IgD-negative memory B cell (primary cell): ENCODE results near the gene ARFGEF2. TPM values are rescaled to one million over a fixed set of nuclear protein-coding genes. Genes with fewer than 3 reads are reported as not detected.
A peak's percentile ranks its signal among the peaks of the same experiment; 100 is the strongest.
"Not testable (repeated sequence)": the region's sequence is repeated elsewhere in the genome, so short reads cannot be mapped to it uniquely, and the experiment has no call there.

Source experiments
- H3K27ac Mint-ChIP-seq, 3 donors: one replicate each; pipeline ENCODE4 v1.8.0; 2020 to 2022; ENCODE audit warnings: mild to moderate bottlenecking in 3 of 3, mixed read lengths in 3 of 3, moderate library complexity in 1 of 3
- H3K27me3 Mint-ChIP-seq: one replicate; pipeline ENCODE4 v1.8.0; 2021; ENCODE audit warnings: mixed read lengths
- H3K36me3 Mint-ChIP-seq: one replicate; pipeline ENCODE4 v1.8.0; 2020; ENCODE audit warnings: mild to moderate bottlenecking, mixed read lengths
- H3K4me1 Mint-ChIP-seq, 3 donors: one replicate each; pipeline ENCODE4 v1.8.0; 2020 to 2022; ENCODE audit warnings: mixed read lengths in 3 of 3, mild to moderate bottlenecking in 1 of 3
- H3K4me3 Mint-ChIP-seq, 4 donors: one replicate each; pipeline ENCODE4 v1.8.0; 2020 to 2022; ENCODE audit warnings: mild to moderate bottlenecking in 4 of 4, mixed read lengths in 4 of 4, moderate library complexity in 3 of 4
- H3K9me3 Mint-ChIP-seq, 3 donors: one replicate each; pipeline ENCODE4 v1.8.0; 2020 to 2021; ENCODE audit warnings: mixed read lengths in 3 of 3, mild to moderate bottlenecking in 1 of 3
- polyA plus RNA-seq: library from polyadenylated mRNA; unstranded; fragments of 300-500 nt; fragmentation: Illumina TruSeq; gene quantifications from one replicate; pipeline ENCODE4 v1.2.3, GENCODE V29; 2021

The ARFGEF2 gene
- polyA plus RNA-seq, 1 donor from 2014 or later, result 8.5 TPM

DNA sequence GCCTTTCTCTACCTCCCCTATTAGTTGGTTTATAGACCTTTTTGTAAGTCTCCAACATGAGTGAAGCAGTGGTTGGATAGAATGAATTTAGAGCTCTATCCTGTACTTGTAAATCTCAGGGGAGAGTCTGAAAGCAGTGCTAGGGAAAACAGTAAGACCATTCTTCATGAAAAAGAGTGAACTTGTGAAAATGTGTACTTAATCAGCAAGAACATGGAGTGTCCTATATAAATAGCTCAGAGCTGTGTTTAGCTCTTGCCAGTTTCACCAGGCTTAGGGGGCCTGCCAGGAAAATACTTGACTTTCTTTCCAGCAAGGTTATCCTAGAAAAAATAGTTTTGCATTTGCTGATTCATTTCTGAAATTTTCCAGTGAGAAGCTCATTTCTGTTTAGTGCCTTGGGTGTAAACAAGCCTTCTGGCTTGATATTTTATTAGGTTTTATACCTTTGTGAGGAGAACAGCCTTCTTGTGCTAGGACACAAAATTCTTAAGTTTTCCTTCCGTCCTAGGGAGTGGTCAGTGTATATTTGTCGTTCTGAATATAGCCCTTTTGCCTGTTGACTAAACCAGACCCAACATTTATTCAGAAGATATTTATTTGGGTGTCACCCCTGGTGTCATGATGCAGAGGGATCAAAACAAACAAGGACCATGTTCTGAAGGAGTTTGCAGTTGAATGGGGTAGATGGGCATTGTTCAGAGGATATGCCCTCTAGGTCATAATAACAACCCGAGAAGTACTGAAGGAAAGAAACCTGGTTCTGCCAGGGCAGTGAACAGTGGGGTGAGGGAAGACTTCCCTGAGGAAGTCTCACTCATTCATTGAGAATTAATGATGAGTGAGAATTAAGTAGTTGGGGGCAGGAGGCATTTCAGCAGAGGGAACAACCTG, 7.6 kb downstream of the ARFGEF2 start:
- Mint-ChIP-seq H3K27me3 (no peaks in the 10 kb centered on the region), H3K4me3 (no peak overlapping the region), H3K27ac (no peak overlapping the region), H3K9me3 (no peaks in the 10 kb centered on the region), H3K36me3 (no peaks in the 10 kb centered on the region), H3K4me1 (peaks cover 21 to 33% (median 32%) of the 10 kb centered on the region in 3 donors)

DNA sequence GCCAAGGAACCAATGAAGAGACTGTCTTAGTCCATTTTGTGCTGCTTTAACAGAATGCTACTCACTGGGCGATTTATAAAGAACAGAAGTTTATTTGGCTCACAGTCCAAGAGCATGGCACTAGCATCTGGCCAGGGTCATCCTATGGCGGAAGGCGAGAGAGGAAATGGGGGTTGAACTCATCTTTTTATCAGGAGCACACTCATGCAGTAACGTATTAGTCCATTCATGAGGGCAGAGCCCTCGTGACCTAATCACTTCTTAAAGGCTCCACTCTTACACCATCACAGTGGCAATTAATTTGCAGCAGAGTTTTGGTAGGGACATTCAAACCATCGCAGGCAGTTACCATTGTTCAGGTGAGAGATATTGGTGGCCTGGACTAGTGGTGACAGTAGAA, 8.5 kb downstream of the ARFGEF2 start:
- no peak overlapping the region for H3K27ac Mint-ChIP-seq
- no peak overlapping the region for H3K4me3 Mint-ChIP-seq
- no peaks in the 10 kb centered on the region for H3K27me3 Mint-ChIP-seq

DNA sequence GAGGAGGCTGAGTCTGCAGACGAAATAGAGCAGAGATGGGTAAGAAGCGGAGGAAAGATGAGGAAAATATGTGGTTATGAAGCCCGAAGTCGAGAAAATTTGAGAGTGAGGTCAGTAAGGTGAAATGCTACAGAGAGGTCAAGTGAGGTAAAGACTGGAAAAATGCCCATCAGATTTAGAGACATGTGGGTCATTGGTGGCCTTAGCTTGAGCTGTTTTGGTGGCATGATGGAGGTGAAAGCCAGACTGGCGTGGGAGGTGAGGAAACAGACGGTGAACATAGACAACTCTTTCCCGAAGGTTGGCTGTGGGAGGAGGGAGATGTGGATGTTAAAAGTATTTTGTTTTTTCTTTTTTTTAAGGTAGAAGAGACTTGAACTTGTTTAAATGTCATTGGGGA, 9.4 kb downstream of the ARFGEF2 start:
- Mint-ChIP-seq H3K36me3 (no peaks in the 10 kb centered on the region), H3K9me3 (no peaks in the 10 kb centered on the region), H3K27ac (no peak overlapping the region), H3K27me3 (no peaks in the 10 kb centered on the region), H3K4me3 (no peak overlapping the region), H3K4me1 (peaks cover 20 to 30% (median 28%) of the 10 kb centered on the region in 3 donors)

More for the DNA sequence above, 8.5 kb downstream of the ARFGEF2 start:
- Mint-ChIP-seq H3K36me3 (no peaks in the 10 kb centered on the region), H3K9me3 (no peaks in the 10 kb centered on the region), H3K4me1 (peaks cover 23 to 35% (median 33%) of the 10 kb centered on the region in 3 donors)

DNA sequence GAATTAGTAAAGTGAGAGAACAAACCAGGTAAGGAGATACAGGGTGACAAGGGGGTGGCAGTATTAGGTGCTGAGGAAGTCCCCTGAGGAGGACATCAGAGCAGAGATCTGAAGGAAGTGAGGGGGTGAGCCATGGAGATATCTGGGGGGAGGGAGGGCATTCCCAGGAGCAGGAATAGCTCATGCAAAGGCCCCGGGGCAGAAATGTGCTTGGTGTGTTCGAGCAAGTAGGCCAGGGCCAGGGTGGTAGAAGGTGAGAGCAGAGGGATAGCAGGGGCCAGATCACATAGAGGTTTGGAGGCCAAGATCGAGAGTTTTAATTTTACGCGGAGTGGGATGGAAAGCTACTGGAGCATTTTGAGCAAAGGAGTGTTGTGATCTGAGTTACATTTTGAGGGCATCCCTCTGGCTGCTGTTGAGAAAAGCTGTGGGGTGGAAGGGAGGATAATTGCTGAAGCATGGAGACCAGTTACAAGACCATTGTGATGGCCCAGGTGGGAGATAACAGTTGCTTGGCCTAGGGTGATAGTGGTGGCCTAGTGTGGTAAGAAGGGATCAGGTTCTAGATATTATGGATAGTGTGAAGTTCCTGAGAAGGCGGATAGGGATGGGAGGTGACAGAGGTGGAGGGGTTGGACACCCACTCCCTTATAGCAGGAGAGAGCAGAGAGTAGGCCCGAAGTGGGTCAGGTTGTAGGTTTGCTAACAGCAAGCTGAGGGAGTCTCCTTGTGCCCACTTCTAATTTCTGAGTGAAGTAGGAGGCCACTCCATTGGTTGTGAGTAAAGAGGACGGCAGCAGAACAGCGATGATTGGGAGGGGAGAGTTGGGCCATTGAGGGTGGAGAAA, 10.2 kb downstream of the ARFGEF2 start:
- Mint-ChIP-seq H3K36me3 (no peaks in the 10 kb centered on the region), H3K4me1 (peaks cover 12 to 21% (median 19%) of the 10 kb centered on the region in 3 donors), H3K27me3 (no peaks in the 10 kb centered on the region), H3K4me3 (no peak overlapping the region), H3K27ac (no peak overlapping the region), H3K9me3 (no peaks in the 10 kb centered on the region)

DNA sequence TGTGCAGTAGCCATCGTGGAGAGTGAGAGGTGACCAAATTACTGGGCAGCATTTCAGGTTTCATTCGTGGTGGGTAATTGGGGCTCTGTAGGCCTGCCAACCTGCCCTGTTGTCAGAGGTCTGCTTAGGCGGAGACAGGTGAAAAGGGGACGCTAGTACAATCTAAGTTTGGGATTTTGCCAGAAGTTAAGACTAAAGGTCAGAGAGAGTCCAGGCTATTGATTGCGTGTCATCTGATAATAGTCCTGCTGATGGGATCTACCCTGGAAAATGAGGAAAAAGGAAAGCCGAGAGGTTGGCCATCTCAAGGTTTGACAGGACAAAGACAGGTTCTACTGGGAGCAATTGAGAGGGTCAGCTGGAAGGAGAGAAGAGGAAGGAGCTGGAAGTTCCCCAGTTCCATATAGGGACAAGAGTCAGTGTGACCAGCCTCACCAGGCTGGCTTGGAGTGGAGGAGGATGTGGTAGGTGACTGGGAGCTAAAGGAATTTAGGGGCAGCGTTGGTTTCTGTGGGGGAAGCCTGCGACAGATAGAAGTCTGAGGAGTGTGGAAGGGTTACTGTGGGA, 10.9 kb downstream of the ARFGEF2 start:
- H3K27me3 Mint-ChIP-seq, result no peaks in the 10 kb centered on the region
- no peak overlapping the region for H3K4me3 Mint-ChIP-seq
- no peak overlapping the region for H3K27ac Mint-ChIP-seq
- H3K9me3 Mint-ChIP-seq, result no peaks in the 10 kb centered on the region
- H3K36me3 Mint-ChIP-seq, result peaks cover 5% of the 10 kb centered on the region
- H3K4me1 Mint-ChIP-seq, result peaks cover 8 to 22% (median 14%) of the 10 kb centered on the region in 3 donors

DNA sequence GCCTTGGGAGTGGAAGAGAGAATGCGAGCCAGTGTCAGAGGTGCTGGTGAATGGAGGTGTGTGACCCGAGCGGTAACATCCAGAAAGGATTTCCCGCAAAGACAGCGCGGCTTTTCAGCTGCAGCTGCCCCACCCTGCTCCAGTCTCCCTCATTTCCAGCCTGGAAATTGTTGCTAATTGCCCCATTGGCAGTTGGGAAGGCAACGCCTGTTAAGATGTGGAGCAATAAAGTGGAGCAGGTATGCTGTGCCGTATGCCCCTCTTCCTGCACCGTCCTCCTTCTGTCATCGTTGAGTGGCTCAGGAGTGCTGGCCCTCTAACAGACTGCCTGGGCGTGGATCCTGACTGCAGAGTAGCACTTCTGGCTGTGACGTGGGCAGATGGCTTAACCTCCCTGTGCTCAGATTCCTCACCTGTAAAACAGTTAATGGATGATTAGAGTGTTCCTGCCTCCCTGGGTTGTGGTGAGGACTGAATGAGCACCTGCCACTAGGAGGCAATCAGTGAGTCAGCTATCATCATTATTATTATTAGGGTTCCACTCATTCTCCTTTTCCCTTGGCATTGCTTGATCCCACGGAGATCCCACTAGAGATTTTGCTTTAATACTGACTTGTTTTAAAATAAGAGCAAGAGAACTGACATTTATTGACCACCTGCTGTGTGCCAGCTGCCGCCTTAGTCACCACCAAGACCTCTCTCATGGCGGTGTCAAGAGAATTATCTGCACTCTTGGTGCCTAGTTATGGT, 11.7 kb downstream of the ARFGEF2 start:
- H3K9me3 Mint-ChIP-seq, result no peaks in the 10 kb centered on the region

DNA sequence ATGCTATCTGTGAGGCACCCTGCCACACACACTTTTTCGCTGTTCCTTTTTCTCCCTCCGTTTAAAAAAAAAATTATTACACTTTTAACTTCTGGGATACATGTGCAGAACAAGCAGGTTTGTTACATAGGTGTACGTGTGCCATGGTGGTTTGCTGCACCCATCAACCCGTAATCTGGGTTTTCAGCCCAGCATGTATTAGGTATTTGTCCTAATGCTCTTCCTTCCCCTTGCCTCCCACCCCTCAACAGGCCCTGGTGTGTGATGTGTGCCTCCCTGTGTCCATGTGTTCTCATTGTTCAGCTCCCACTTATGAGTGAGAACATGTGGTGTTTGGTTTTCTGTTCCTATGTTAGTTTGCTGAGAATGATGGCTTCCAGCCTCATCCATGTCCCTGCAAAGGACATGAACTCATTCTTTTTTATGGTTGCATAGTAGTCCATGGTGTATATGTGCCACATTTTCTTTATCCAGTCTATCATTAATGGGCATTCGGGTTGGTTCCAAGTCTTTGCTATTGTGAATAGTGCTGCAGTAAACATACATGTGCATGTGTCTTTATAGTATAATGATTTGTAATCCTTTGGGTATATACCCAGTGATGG, 12.9 kb downstream of the ARFGEF2 start:
- H3K27me3 Mint-ChIP-seq, H3K36me3 Mint-ChIP-seq, H3K27ac Mint-ChIP-seq, H3K9me3 Mint-ChIP-seq: not testable (repeated sequence)
- peaks cover 7 to 17% (median 14%) of the 10 kb centered on the region in 3 donors for H3K4me1 Mint-ChIP-seq
- peak overlapping the region in 1 of 4 donors; percentile 8 for H3K4me3 Mint-ChIP-seq

More for the DNA sequence above, 11.7 kb downstream of the ARFGEF2 start:
- Mint-ChIP-seq H3K4me1 (peaks cover 8 to 19% (median 14%) of the 10 kb centered on the region in 3 donors), H3K4me3 (peak overlapping the region in 1 of 4 donors; percentile 21), H3K27ac (peak overlapping the region in 1 of 3 donors; percentile 18), H3K36me3 (peaks cover 5% of the 10 kb centered on the region), H3K27me3 (no peaks in the 10 kb centered on the region)

DNA sequence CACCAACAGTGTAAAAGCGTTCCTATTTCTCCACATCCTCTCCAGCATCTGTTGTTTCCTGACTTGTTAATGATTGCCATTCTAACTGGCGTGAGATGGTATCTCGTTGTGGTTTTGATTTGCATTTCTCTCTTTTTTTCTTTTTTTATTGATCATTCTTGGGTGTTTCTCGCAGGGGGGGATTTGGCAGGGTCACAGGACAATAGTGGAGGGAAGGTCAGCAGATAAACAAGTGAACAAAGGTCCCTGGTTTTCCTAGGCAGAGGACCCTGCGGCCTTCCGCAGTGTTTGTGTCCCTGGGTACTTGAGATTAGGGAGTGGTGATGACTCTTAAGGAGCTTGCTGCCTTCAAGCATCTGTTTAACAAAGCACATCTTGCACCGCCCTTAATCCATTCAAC, 13.5 kb downstream of the ARFGEF2 start:
- H3K4me1 Mint-ChIP-seq, result peaks cover 7 to 17% (median 14%) of the 10 kb centered on the region in 3 donors
- H3K9me3 Mint-ChIP-seq, H3K27me3 Mint-ChIP-seq, H3K4me3 Mint-ChIP-seq, H3K36me3 Mint-ChIP-seq: not testable (repeated sequence)
- H3K27ac Mint-ChIP-seq, result peak overlapping the region in 1 of 3 donors; percentile 33

DNA sequence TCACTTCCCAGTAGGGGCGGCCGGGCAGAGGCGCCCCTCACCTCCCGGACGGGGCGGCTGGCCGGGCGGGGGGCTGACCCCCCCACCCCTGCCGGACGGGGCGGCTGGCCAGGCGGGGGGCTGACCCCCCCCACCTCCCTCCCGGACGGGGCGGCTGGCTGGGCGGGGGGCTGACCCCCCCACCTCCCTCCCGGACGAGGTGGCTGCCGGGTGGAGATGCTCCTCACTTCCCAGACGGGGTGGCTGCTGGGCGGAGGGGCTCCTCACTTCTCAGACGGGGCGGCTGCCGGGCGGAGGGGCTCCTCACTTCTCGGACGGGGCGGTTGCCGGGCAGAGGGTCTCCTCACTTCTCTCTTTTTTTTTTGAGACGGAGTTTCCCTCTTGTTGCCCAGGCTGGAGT, 14.7 kb downstream of the ARFGEF2 start:
- H3K27ac Mint-ChIP-seq, H3K36me3 Mint-ChIP-seq, H3K9me3 Mint-ChIP-seq, H3K4me3 Mint-ChIP-seq, H3K27me3 Mint-ChIP-seq: not testable (repeated sequence)
- peaks cover 7 to 17% (median 14%) of the 10 kb centered on the region in 3 donors for H3K4me1 Mint-ChIP-seq

DNA sequence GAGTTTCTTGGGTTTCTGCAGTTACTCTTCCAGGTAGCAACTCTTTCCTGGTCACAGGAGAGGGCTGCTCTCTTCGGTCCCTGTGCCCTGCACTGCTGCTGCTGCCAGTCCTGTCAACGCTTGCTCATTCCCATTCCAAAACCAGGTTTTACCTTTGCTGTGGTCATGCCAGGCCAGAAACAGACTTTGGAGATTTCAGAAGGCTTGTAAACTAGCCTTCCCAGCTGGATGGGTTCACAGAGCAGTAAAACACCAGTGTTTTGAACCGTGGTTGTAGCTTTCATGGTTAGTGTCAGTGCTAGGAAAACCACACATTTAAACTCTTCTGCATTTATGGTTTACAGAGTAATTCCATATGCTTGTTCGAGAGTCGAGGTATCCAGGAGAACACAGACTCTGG, 16.2 kb downstream of the ARFGEF2 start:
- H3K4me3 Mint-ChIP-seq, result no peak overlapping the region
- no peaks in the 10 kb centered on the region for H3K9me3 Mint-ChIP-seq
- peak overlapping the region in 1 of 3 donors; percentile 69 for H3K27ac Mint-ChIP-seq
- no peaks in the 10 kb centered on the region for H3K27me3 Mint-ChIP-seq
- peaks cover 5% of the 10 kb centered on the region for H3K36me3 Mint-ChIP-seq
- H3K4me1 Mint-ChIP-seq, result peaks cover 10 to 17% (median 14%) of the 10 kb centered on the region in 3 donors

DNA sequence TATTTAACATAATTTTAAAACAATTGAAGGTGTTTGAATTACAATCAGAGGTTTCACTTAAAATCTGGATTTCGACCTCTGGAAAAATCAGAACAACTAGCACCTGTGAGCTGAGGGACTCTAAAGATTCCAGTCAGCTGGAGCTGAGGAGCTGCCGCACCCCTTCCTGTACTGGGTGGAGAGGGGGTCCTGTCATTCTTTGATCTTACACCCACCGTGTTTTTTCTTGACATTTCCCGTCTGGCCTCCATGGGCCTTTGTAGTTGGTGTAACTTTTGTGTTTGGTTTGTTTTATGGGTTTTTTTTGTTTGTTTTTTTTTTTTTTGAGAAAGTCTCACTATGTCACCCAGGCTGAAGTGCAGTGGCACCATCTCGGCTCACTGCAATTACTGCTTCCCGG, 17.2 kb downstream of the ARFGEF2 start:
- H3K27ac Mint-ChIP-seq, result no peak overlapping the region
- H3K4me1 Mint-ChIP-seq, result peaks cover 9 to 13% (median 10%) of the 10 kb centered on the region in 3 donors
- no peaks in the 10 kb centered on the region for H3K9me3 Mint-ChIP-seq
- no peaks in the 10 kb centered on the region for H3K27me3 Mint-ChIP-seq
- H3K4me3 Mint-ChIP-seq, result no peak overlapping the region
- peaks cover 5% of the 10 kb centered on the region for H3K36me3 Mint-ChIP-seq

DNA sequence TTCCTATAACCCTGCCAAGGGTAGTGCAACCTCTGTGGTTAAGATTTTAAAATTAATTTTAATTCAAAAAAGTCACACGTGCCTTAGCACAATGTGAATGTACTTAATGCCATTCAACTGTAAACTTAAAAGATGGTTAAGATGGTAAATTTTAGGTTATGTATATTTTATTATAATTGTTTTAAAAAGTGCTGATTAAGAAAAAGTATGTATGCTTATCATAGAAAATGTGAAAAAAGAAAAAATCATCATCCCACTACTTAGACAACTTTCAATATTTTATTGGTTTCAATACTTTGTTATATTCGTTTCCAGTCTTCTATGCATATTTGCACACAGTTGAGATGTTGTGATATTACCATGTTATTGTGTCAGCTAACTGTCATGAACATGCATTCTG, 18.7 kb downstream of the ARFGEF2 start:
- Mint-ChIP-seq H3K4me1 (peaks cover 0 to 5% (median 4%) of the 10 kb centered on the region in 3 donors), H3K9me3 (no peaks in the 10 kb centered on the region), H3K36me3 (peaks cover 5% of the 10 kb centered on the region), H3K27ac (no peak overlapping the region), H3K4me3 (no peak overlapping the region), H3K27me3 (no peaks in the 10 kb centered on the region)

DNA sequence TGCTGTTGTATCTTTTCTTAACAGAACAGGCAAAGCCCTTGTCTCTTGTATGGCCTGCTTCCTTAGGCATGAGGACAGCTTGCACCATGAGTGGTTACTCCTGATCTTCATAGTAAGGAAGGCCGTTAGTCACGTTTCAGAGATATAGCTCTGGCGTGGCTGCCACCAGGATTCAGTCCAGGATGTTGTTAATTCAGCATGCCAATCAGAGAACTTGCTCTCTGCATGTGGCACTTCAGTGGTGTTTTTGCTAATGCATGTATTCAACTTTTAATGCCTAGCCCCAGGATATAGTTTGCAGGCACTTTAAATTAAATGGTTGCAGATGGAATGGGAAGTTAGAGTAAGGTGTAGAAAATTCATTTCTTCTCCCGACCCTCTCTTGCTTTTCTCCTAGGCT, 20.0 kb downstream of the ARFGEF2 start:
- Mint-ChIP-seq H3K27ac (peak overlapping the region in 1 of 3 donors; percentile 5), H3K36me3 (peaks cover 5% of the 10 kb centered on the region), H3K4me3 (no peak overlapping the region), H3K4me1 (peaks cover 0 to 5% (median 4%) of the 10 kb centered on the region in 3 donors), H3K9me3 (no peaks in the 10 kb centered on the region), H3K27me3 (no peaks in the 10 kb centered on the region)

DNA sequence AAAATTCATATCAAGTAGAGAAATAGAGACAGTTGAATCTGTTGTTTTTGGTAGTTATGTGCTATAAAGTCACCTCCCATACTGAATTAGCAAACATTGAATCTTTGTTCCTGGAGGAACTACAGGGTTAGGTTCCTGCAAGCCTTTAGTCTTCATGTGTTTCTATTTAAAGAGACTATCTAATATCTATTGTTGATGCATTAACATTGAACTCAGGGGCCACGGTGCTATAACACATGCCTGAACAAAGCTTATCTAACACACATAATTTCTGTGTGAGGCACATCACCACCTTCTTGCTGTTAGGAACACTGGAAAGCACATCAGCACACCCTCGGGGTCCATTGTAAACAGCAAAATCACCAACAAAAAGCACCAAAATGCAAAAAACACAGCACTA, 21.2 kb downstream of the ARFGEF2 start:
- Mint-ChIP-seq H3K36me3 (no peaks in the 10 kb centered on the region), H3K27me3 (no peaks in the 10 kb centered on the region), H3K4me1 (peaks cover 0 to 4% (median 0%) of the 10 kb centered on the region in 3 donors), H3K9me3 (no peaks in the 10 kb centered on the region), H3K27ac (no peak overlapping the region), H3K4me3 (no peak overlapping the region)
